ENCODE measurements around the gene TTC23L. TPM values are rescaled to one million over a fixed set of nuclear protein-coding genes. Genes with fewer than 3 reads are reported as not detected.

The TTC23L gene
- total RNA-seq, 1 experiment from 2014 or later = 0.54 TPM

- Mint-ChIP-seq H3K9me3 (ENCODE audit: low read depth, unreplicated experiment) (peaks cover 3% of the 10 kb centered on the region), H3K27ac (ENCODE audit: unreplicated experiment) (no peak overlapping the region), H3K27me3 (ENCODE audit: unreplicated experiment) (no peaks in the 10 kb centered on the region), H3K4me1 (ENCODE audit: low read depth, unreplicated experiment) (no peaks in the 10 kb centered on the region), H3K36me3 (ENCODE audit: insufficient read depth, unreplicated experiment) (no peaks in the 10 kb centered on the region), H3K4me3 (ENCODE audit: low read depth, unreplicated experiment) (no peak overlapping the region)
- intact Hi-C loops (cut with micrococcal nuclease; ENCODE audit: unreplicated experiment) = no loop called here
- CTCF ChIA-PET = no interaction called here
- TF ChIP-seq, protein P1, sequence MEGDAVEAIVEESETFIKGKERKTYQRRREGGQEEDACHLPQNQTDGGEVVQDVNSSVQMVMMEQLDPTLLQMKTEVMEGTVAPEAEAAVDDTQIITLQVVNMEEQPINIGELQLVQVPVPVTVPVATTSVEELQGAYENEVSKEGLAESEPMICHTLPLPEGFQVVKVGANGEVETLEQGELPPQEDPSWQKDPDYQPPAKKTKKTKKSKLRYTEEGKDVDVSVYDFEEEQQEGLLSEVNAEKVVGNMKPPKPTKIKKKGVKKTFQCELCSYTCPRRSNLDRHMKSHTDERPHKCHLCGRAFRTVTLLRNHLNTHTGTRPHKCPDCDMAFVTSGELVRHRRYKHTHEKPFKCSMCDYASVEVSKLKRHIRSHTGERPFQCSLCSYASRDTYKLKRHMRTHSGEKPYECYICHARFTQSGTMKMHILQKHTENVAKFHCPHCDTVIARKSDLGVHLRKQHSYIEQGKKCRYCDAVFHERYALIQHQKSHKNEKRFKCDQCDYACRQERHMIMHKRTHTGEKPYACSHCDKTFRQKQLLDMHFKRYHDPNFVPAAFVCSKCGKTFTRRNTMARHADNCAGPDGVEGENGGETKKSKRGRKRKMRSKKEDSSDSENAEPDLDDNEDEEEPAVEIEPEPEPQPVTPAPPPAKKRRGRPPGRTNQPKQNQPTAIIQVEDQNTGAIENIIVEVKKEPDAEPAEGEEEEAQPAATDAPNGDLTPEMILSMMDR (IDR thresholded peaks at IDR 0.05; ENCODE audit: unreplicated experiment) = no peak
- no peak for DNase-seq
- BruUV-seq (replicated peaks) = no TSS peak
These were observed 18.2 kb downstream of the TTC23L start for GRCh38 chr5:34857161-34857560.

GRCh38 chr5:34857894-34858293 lies 18.9 kb downstream of the TTC23L start:
- no TSS peak for BruUV-seq (replicated peaks)
- no peaks in the 10 kb centered on the region for H3K36me3 Mint-ChIP-seq (ENCODE audit: insufficient read depth, unreplicated experiment)
- CTCF ChIA-PET = no interaction called here
- intact Hi-C loops (cut with micrococcal nuclease; ENCODE audit: unreplicated experiment) = no loop called here
- H3K9me3 Mint-ChIP-seq (ENCODE audit: low read depth, unreplicated experiment) = no peaks in the 10 kb centered on the region
- no peak overlapping the region for H3K27ac Mint-ChIP-seq (ENCODE audit: unreplicated experiment)
- TF ChIP-seq, protein P1 (IDR thresholded peaks at IDR 0.05; ENCODE audit: unreplicated experiment) = no peak
- H3K27me3 Mint-ChIP-seq (ENCODE audit: unreplicated experiment) = no peaks in the 10 kb centered on the region
- DNase-seq = no peak
- no peak overlapping the region for H3K4me3 Mint-ChIP-seq (ENCODE audit: low read depth, unreplicated experiment)
- no peaks in the 10 kb centered on the region for H3K4me1 Mint-ChIP-seq (ENCODE audit: low read depth, unreplicated experiment)

DNA sequence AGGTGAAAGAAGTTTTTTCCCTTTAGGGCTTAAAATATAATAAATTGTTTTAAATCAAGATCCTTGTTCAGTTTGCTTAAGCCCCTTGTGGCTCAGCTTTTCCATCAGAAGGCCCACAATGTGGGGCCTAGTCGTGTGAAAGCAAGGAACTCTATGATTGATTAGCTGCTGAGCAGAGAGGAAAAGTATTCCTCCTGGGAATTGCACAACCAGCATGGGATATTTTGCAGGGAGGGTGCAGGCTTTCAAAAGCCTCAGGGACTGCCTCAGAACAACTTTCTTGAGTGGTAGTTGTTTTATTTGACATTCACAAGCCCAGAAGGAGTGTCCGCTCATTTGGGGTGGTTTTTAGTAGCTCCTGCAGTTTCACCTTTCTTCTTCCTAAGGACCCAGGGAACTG lies 19.8 kb downstream of the TTC23L start:
- Mint-ChIP-seq H3K9me3 (ENCODE audit: low read depth, unreplicated experiment) (no peaks in the 10 kb centered on the region), H3K4me3 (ENCODE audit: low read depth, unreplicated experiment) (no peak overlapping the region), H3K27me3 (ENCODE audit: unreplicated experiment) (no peaks in the 10 kb centered on the region), H3K36me3 (ENCODE audit: insufficient read depth, unreplicated experiment) (no peaks in the 10 kb centered on the region), H3K4me1 (ENCODE audit: low read depth, unreplicated experiment) (no peaks in the 10 kb centered on the region), H3K27ac (ENCODE audit: unreplicated experiment) (no peak overlapping the region)
- TF ChIP-seq, protein P1 (IDR thresholded peaks at IDR 0.05; ENCODE audit: unreplicated experiment) = no peak
- no TSS peak for BruUV-seq (replicated peaks)
- no peak for DNase-seq
- CTCF ChIA-PET = no interaction called here
- intact Hi-C loops (cut with micrococcal nuclease; ENCODE audit: unreplicated experiment) = no loop called here

- no peaks in the 10 kb centered on the region for H3K36me3 Mint-ChIP-seq (ENCODE audit: insufficient read depth, unreplicated experiment)
- H3K9me3 Mint-ChIP-seq (ENCODE audit: low read depth, unreplicated experiment) = no peaks in the 10 kb centered on the region
- H3K27ac Mint-ChIP-seq (ENCODE audit: unreplicated experiment) = no peak overlapping the region
- H3K4me1 Mint-ChIP-seq (ENCODE audit: low read depth, unreplicated experiment) = no peaks in the 10 kb centered on the region
- no peak overlapping the region for H3K4me3 Mint-ChIP-seq (ENCODE audit: low read depth, unreplicated experiment)
- H3K27me3 Mint-ChIP-seq (ENCODE audit: unreplicated experiment) = no peaks in the 10 kb centered on the region
- DNase-seq = no peak
- CTCF ChIA-PET = no interaction called here
- no TSS peak for BruUV-seq (replicated peaks)
- intact Hi-C loops (cut with micrococcal nuclease; ENCODE audit: unreplicated experiment) = no loop called here
- TF ChIP-seq, protein P1 (IDR thresholded peaks at IDR 0.05; ENCODE audit: unreplicated experiment) = no peak
These were observed 20.3 kb downstream of the TTC23L start for GRCh38 chr5:34859253-34859652.

- no peak overlapping the region for H3K27ac Mint-ChIP-seq (ENCODE audit: unreplicated experiment)
- BruUV-seq (replicated peaks) = no TSS peak
- no peak for DNase-seq
- no peaks in the 10 kb centered on the region for H3K9me3 Mint-ChIP-seq (ENCODE audit: low read depth, unreplicated experiment)
- intact Hi-C loops (cut with micrococcal nuclease; ENCODE audit: unreplicated experiment) = no loop called here
- no peak overlapping the region for H3K4me3 Mint-ChIP-seq (ENCODE audit: low read depth, unreplicated experiment)
- H3K27me3 Mint-ChIP-seq (ENCODE audit: unreplicated experiment) = no peaks in the 10 kb centered on the region
- no peaks in the 10 kb centered on the region for H3K36me3 Mint-ChIP-seq (ENCODE audit: insufficient read depth, unreplicated experiment)
- CTCF ChIA-PET = no interaction called here
- no peaks in the 10 kb centered on the region for H3K4me1 Mint-ChIP-seq (ENCODE audit: low read depth, unreplicated experiment)
- TF ChIP-seq, protein P1 (IDR thresholded peaks at IDR 0.05; ENCODE audit: unreplicated experiment) = no peak
These were observed 25.0 kb downstream of the TTC23L start for GRCh38 chr5:34863946-34864345.

All from Calu3 (cell line).